Panc1 (cell line): Measurements from ENCODE around the gene ZNF805. TPM values are rescaled to one million over a fixed set of nuclear protein-coding genes. Genes with fewer than 3 reads are reported as not detected.
A peak's percentile ranks its signal among the peaks of the same experiment; 100 is the strongest.

Source experiments
- ATAC-seq: fragments of 200-7000 bp; cut with Tn5 transposase; 2 replicates; pipeline ENCODE4 v1.9.1; 2020; ENCODE audit warnings: mild to moderate bottlenecking, moderate library complexity
- BruUV-seq: library from RNA; stranded (reverse); fragments of 400-500 nt; replicated peaks from 2 replicates; lab custom pipeline; 2021; lab: Mats Ljungman, UMichigan
- CTCF ChIA-PET: fragments of 300-600 bp; sonication (Branson Sonifier 250); formaldehyde crosslinking; loops from one replicate; lab custom pipeline; 2022; ENCODE audit warnings: antibody characterized with exemption; lab: Charles Lee
- POLR2A ChIA-PET: fragments of 300-600 bp; sonication (Branson Sonifier 250); formaldehyde crosslinking; loops from one replicate; lab custom pipeline; 2022; ENCODE audit warnings: antibody characterized with exemption; lab: Charles Lee
- DNase-seq: peaks from one replicate; pipeline ENCODE4 v3.0.0-alpha.2; 2010; ENCODE audit warnings: low read depth, low spot score
- H3K27ac ChIP-seq: 2 replicates; pipeline ENCODE4 v1.5.1; 2011; ENCODE audit warnings: mild to moderate bottlenecking, low read length, inconsistent platforms
- H3K27me3 ChIP-seq: fragments of 200-500 bp; sonication (Bioruptor generic); 2 replicates; pipeline ENCODE4 v1.6.0; 2014; ENCODE audit warnings: low read length, inconsistent platforms; ENCODE audit not compliant: control insufficient read depth, insufficient read depth
- H3K36me3 ChIP-seq: fragments of 200-500 bp; sonication (Bioruptor generic); 2 replicates; pipeline ENCODE4 v1.5.1; 2014; ENCODE audit warnings: inconsistent platforms, mild to moderate bottlenecking, low read length, moderate library complexity; ENCODE audit not compliant: control insufficient read depth, insufficient read depth
- H3K4me1 ChIP-seq: 2 replicates; pipeline ENCODE4 v1.5.1; 2011; ENCODE audit warnings: inconsistent platforms, mild to moderate bottlenecking, low read length, moderate library complexity; ENCODE audit not compliant: control insufficient read depth, insufficient read depth
- H3K4me3 ChIP-seq, 2 experiments: 2 replicates each; pipeline ENCODE4 v1.5.1; 2011 to 2012; ENCODE audit warnings: low read depth in 2 of 2, low read length in 2 of 2, mild to moderate bottlenecking in 2 of 2, inconsistent platforms in 1 of 2, moderate library complexity in 1 of 2
- H3K9me3 ChIP-seq: fragments of 200-500 bp; sonication (Bioruptor generic); 2 replicates; pipeline ENCODE4 v1.5.1; 2014; ENCODE audit warnings: low read depth, mild to moderate bottlenecking, inconsistent platforms, low read length, moderate library complexity; ENCODE audit not compliant: control insufficient read depth, insufficient read depth
- CTCF ChIP-seq: fragments of 450-650 bp; IDR thresholded peaks from 2 replicates; pipeline ENCODE4 v1.5.1; 2017; ENCODE audit warnings: mild to moderate bottlenecking
- POLR2AphosphoS5 ChIP-seq: IDR thresholded peaks from 2 replicates; pipeline ENCODE4 v1.6.1; 2012; ENCODE audit warnings: mild to moderate bottlenecking, low read depth, low read length, moderate library complexity
- REST ChIP-seq, 2 experiments: IDR thresholded peaks; 2 replicates each; pipeline ENCODE4 v1.6.1; 2011 to 2012; ENCODE audit warnings: low read depth in 2 of 2, control low read depth in 1 of 2, low read length in 1 of 2, mild to moderate bottlenecking in 1 of 2, moderate library complexity in 1 of 2; ENCODE audit not compliant: insufficient read depth in 1 of 2
- SIN3A ChIP-seq: IDR thresholded peaks from 2 replicates; pipeline ENCODE4 v1.6.1; 2012; ENCODE audit warnings: low read depth, mild to moderate bottlenecking, low read length, moderate library complexity, borderline replicate concordance; ENCODE audit not compliant: insufficient read depth
- TCF7L2 ChIP-seq: IDR thresholded peaks from 2 replicates; pipeline ENCODE4 v1.6.1; 2011; ENCODE audit warnings: mild to moderate bottlenecking, low read depth, low read length, inconsistent platforms
- in situ Hi-C: cut with HindIII; loops from 2 replicates; pipeline ENCODE4 v1.10.0; 2016; ENCODE audit warnings: low sequenced_read_pairs, low pct_unique_long_range_greater_than_20kb
- intact Hi-C: fragments of 100-400 bp; cut with micrococcal nuclease; formaldehyde crosslinking; loops from one replicate; pipeline ENCODE4 v1.10.0; 2022; ENCODE audit not compliant: unreplicated experiment
- total RNA-seq: library from RNA; stranded (reverse); gene quantifications from one replicate; pipeline ENCODE4 v1.2.1, GENCODE V29; 2021; ENCODE audit not compliant: unreplicated experiment

Gene ZNF805
- total RNA-seq, 1 experiment from 2014 or later: 16.8 TPM

GRCh38 chr19:57282011-57282643 lies 41.7 kb downstream of the ZNF805 start:
- TF ChIP-seq REST (IDR thresholded peaks at IDR 0.05; ENCODE audit: insufficient read depth in 1 of 2, low read depth in 2 of 2, low read length in 1 of 2) (no peak), CTCF (no peak), POLR2AphosphoS5 (no peak), SIN3A (no peak), TCF7L2 (no peak)
- Histone ChIP-seq H3K36me3 (peaks cover 13% of the 10 kb centered on the region), H3K4me3 (peak overlapping the region; percentile 68 to 100), H3K9me3 (peaks cover 7% of the 10 kb centered on the region; the same call in 1 of the 2 replicates), H3K27ac (peak overlapping the region; percentile 57), H3K4me1 (peaks cover 23% of the 10 kb centered on the region), H3K27me3 (no peaks in the 10 kb centered on the region)
- intact Hi-C loops (no loop called here), in situ Hi-C loops (no loop called here)
- DNase-seq (no peak), ATAC-seq (no peak)
- ChIA-PET POLR2A (no interaction called here), CTCF (no interaction called here)
- BruUV-seq: TSS peak; percentile 55

GRCh38 chr19:57288373-57288772 lies 47.9 kb downstream of the ZNF805 start:
- in situ Hi-C loops: no loop called here
- CTCF ChIA-PET: no interaction called here
- no peak for ATAC-seq

GRCh38 chr19:57290970-57291369 lies 50.5 kb downstream of the ZNF805 start:
- BruUV-seq: no TSS peak
- DNase-seq (no peak), ATAC-seq (no peak)
- ChIA-PET POLR2A (no interaction called here), CTCF (no interaction called here)
- H3K27me3 ChIP-seq: no peaks in the 10 kb centered on the region
- H3K27ac ChIP-seq: no peak overlapping the region
- H3K4me1 ChIP-seq: no peaks in the 10 kb centered on the region
- no peak for TF ChIP-seq SIN3A
- H3K36me3 ChIP-seq: peaks cover 51% of the 10 kb centered on the region
- H3K9me3 ChIP-seq: peaks cover 60% of the 10 kb centered on the region
- in situ Hi-C loops (no loop called here), intact Hi-C loops (no loop called here)
- H3K4me3 ChIP-seq: no peak overlapping the region

More at GRCh38 chr19:57288373-57288772, 47.9 kb downstream of the ZNF805 start:
- Histone ChIP-seq H3K4me3 (no peak overlapping the region), H3K36me3 (peaks cover 54% of the 10 kb centered on the region), H3K4me1 (no peaks in the 10 kb centered on the region), H3K9me3 (peaks cover 55% of the 10 kb centered on the region), H3K27me3 (no peaks in the 10 kb centered on the region), H3K27ac (no peak overlapping the region)
- TF ChIP-seq SIN3A: no peak
- TF ChIP-seq POLR2AphosphoS5: 0 out of 2 replicates have a peak, but pooled peaks have one; percentile 31
- intact Hi-C loops: no loop called here
- no TSS peak for BruUV-seq
- DNase-seq: no peak
- POLR2A ChIA-PET: no interaction called here
